PC-9 (cell line): ENCODE measurements around the gene PTPRM. TPM values are rescaled to one million over a fixed set of nuclear protein-coding genes. Genes with fewer than 3 reads are reported as not detected.

Experiments used
- BruUV-seq: library from RNA; stranded (reverse); fragments of 400-500 nt; replicated peaks from 2 replicates; lab custom pipeline; 2021; lab: Mats Ljungman, UMichigan
- CTCF ChIA-PET: fragments of 300-600 bp; sonication (Branson Sonifier 250); formaldehyde crosslinking; loops from one replicate; lab custom pipeline; 2022; ENCODE audit warnings: antibody characterized with exemption; lab: Charles Lee
- POLR2A ChIA-PET: fragments of 300-600 bp; sonication (Branson Sonifier 250); formaldehyde crosslinking; loops from one replicate; lab custom pipeline; 2022; ENCODE audit warnings: antibody characterized with exemption; ENCODE audit not compliant: unreplicated experiment; lab: Charles Lee
- DNase-seq, 2 experiments: peaks; one replicate each; pipeline versions ENCODE4 v3.0.0 to v3.0.0-alpha.2; 2015 to 2022; ENCODE audit warnings: mixed read lengths in 1 of 2
- H2AFZ ChIP-seq: fragments of 200-600 bp; sonication (generic); 2 replicates; pipeline ENCODE4 v1.8.1; 2017; ENCODE audit warnings: antibody characterized with exemption
- H3F3A ChIP-seq: fragments of 200-600 bp; sonication (generic); 2 replicates; pipeline ENCODE4 v1.8.1; 2017; ENCODE audit warnings: antibody characterized with exemption, mild to moderate bottlenecking, low read depth; ENCODE audit not compliant: insufficient read depth
- H3K27ac ChIP-seq: fragments of 200-600 bp; sonication (generic); 2 replicates; pipeline ENCODE4 v1.6.1; 2016; ENCODE audit warnings: mixed run types
- H3K27me3 ChIP-seq: fragments of 200-600 bp; sonication (generic); 2 replicates; pipeline ENCODE4 v1.6.1; 2016; ENCODE audit warnings: low read depth, mixed run types; ENCODE audit not compliant: insufficient read depth
- H3K36me3 ChIP-seq: fragments of 200-600 bp; sonication (generic); 2 replicates; pipeline ENCODE4 v1.6.1; 2016; ENCODE audit warnings: low read depth, mixed run types
- H3K4me1 ChIP-seq: fragments of 200-600 bp; sonication (generic); replicated peaks from 2 replicates; pipeline ENCODE4 v1.6.1; 2016; ENCODE audit warnings: mixed run types; ENCODE audit not compliant: insufficient read depth
- H3K4me2 ChIP-seq: fragments of 200-600 bp; sonication (generic); 2 replicates; pipeline ENCODE4 v1.6.1; 2017; ENCODE audit warnings: mixed run types
- H3K4me3 ChIP-seq: fragments of 200-600 bp; sonication (generic); 2 replicates; pipeline ENCODE4 v1.6.1; 2016; ENCODE audit warnings: mixed run types
- H3K79me2 ChIP-seq: fragments of 200-600 bp; sonication (generic); 2 replicates; pipeline ENCODE4 v1.6.1; 2017; ENCODE audit warnings: low read depth, mixed run types
- H3K9me2 ChIP-seq: fragments of 200-600 bp; sonication (generic); 2 replicates; pipeline ENCODE4 v1.8.1; 2017; ENCODE audit warnings: mild to moderate bottlenecking; ENCODE audit not compliant: insufficient read depth
- H3K9me3 ChIP-seq: fragments of 200-600 bp; sonication (generic); 2 replicates; pipeline ENCODE4 v1.8.1; 2016; ENCODE audit warnings: low read depth; ENCODE audit not compliant: insufficient read depth
- H4K20me1 ChIP-seq: fragments of 200-600 bp; sonication (generic); 2 replicates; pipeline ENCODE4 v1.8.1; 2017; ENCODE audit not compliant: insufficient read depth
- CTCF ChIP-seq: fragments of 200-600 bp; sonication (generic); conservative IDR thresholded peaks from 2 replicates; pipeline ENCODE4 v1.6.1; 2017; ENCODE audit warnings: mixed run types, antibody characterized with exemption, mild to moderate bottlenecking, moderate library complexity
- EZH2 ChIP-seq: fragments of 200-600 bp; sonication (generic); IDR thresholded peaks from 2 replicates; pipeline ENCODE4 v1.8.0; 2017; ENCODE audit warnings: antibody characterized with exemption, low read depth
- intact Hi-C: fragments of 100-400 bp; cut with micrococcal nuclease; formaldehyde crosslinking; loops from one replicate; pipeline ENCODE4 v1.10.0; 2022; ENCODE audit not compliant: unreplicated experiment
- total RNA-seq: library from RNA; stranded (reverse); gene quantifications from 2 replicates; pipeline ENCODE4 v1.2.3, GENCODE V29; 2021

PTPRM gene
- total RNA-seq, 1 experiment from 2014 or later: 32.5 TPM

- H3K27me3 ChIP-seq: no peaks in the 10 kb centered on the region
- TF ChIP-seq EZH2: no peak
- TF ChIP-seq CTCF: no peak
- no peaks in the 10 kb centered on the region for H3K36me3 ChIP-seq
- H2AFZ ChIP-seq: no peak overlapping the region
- ChIA-PET CTCF (no interaction called here), POLR2A (no interaction called here)
- DNase-seq: no peak
- H3K4me3 ChIP-seq: no peak overlapping the region
- no peak overlapping the region for H3K4me2 ChIP-seq
- H3K9me2 ChIP-seq: 0 out of 2 replicates have a peak, but pooled peaks cover 4% of the 10 kb centered on the region
- no peaks in the 10 kb centered on the region for H3K79me2 ChIP-seq
- H3K27ac ChIP-seq: no peak overlapping the region
- no peaks in the 10 kb centered on the region for H4K20me1 ChIP-seq
- BruUV-seq: no TSS peak
- no peaks in the 10 kb centered on the region for H3K9me3 ChIP-seq
- intact Hi-C loops: no loop called here
- H3K4me1 ChIP-seq: no peaks in the 10 kb centered on the region
- no peaks in the 10 kb centered on the region for H3F3A ChIP-seq
Observed at GRCh38 chr18:8029731-8030130, 462.6 kb downstream of the PTPRM start.

- intact Hi-C loops: no loop called here
- no peak overlapping the region for H2AFZ ChIP-seq
- 0 out of 2 replicates have a peak, but pooled peaks cover 4% of the 10 kb centered on the region for H3K9me2 ChIP-seq
- H3F3A ChIP-seq: no peaks in the 10 kb centered on the region
- H3K27ac ChIP-seq: no peak overlapping the region
- no peaks in the 10 kb centered on the region for H3K9me3 ChIP-seq
- H3K4me2 ChIP-seq: no peak overlapping the region
- H3K27me3 ChIP-seq: no peaks in the 10 kb centered on the region
- no peaks in the 10 kb centered on the region for H3K36me3 ChIP-seq
- H4K20me1 ChIP-seq: no peaks in the 10 kb centered on the region
- H3K79me2 ChIP-seq: no peaks in the 10 kb centered on the region
- ChIA-PET CTCF (no interaction called here), POLR2A (no interaction called here)
- H3K4me3 ChIP-seq: no peak overlapping the region
- TF ChIP-seq CTCF (no peak), EZH2 (no peak)
- H3K4me1 ChIP-seq: no peaks in the 10 kb centered on the region
- no TSS peak for BruUV-seq
- no peak for DNase-seq
Observed at GRCh38 chr18:8030201-8030600, 463.1 kb downstream of the PTPRM start.

GRCh38 chr18:8031496-8031895, 464.4 kb downstream of the PTPRM start:
- Histone ChIP-seq H3K4me3 (no peak overlapping the region), H3K4me1 (no peaks in the 10 kb centered on the region), H3K27ac (no peak overlapping the region), H3K79me2 (no peaks in the 10 kb centered on the region), H3F3A (no peaks in the 10 kb centered on the region), H3K9me3 (no peaks in the 10 kb centered on the region), H4K20me1 (no peaks in the 10 kb centered on the region), H3K4me2 (no peak overlapping the region), H3K27me3 (no peaks in the 10 kb centered on the region), H2AFZ (no peak overlapping the region), H3K36me3 (no peaks in the 10 kb centered on the region), H3K9me2 (0 out of 2 replicates have a peak, but pooled peaks cover 3% of the 10 kb centered on the region)
- no TSS peak for BruUV-seq
- intact Hi-C loops: no loop called here
- ChIA-PET CTCF (no interaction called here), POLR2A (no interaction called here)
- no peak for TF ChIP-seq EZH2
- no peak for DNase-seq

- Histone ChIP-seq H3K79me2 (no peaks in the 10 kb centered on the region), H3F3A (no peaks in the 10 kb centered on the region), H3K4me1 (no peaks in the 10 kb centered on the region), H2AFZ (no peak overlapping the region), H3K4me3 (no peak overlapping the region), H3K27ac (no peak overlapping the region), H3K9me3 (no peaks in the 10 kb centered on the region), H4K20me1 (no peaks in the 10 kb centered on the region), H3K27me3 (no peaks in the 10 kb centered on the region), H3K36me3 (no peaks in the 10 kb centered on the region), H3K4me2 (no peak overlapping the region), H3K9me2 (no peaks in the 10 kb centered on the region)
- ChIA-PET CTCF (no interaction called here), POLR2A (no interaction called here)
- TF ChIP-seq CTCF: no peak
- intact Hi-C loops: no loop called here
- no TSS peak for BruUV-seq
- no peak for DNase-seq
Observed at GRCh38 chr18:8034674-8035073, 467.6 kb downstream of the PTPRM start.
